ENCODE data around the gene NEK3.

GRCh38 chr13:52179925-52180324 is 20.5 kb upstream of the NEK3 start:
- TF ChIP-seq CTCF (IDR thresholded peaks at IDR 0.05) (no peak), POLR2A (IDR thresholded peaks at IDR 0.05) (no peak)

All from uterus (tissue), 2 donors.